HCT116 (cell line): Measurements from ENCODE around the gene RYR3. TPM values are rescaled to one million over a fixed set of nuclear protein-coding genes. Genes with fewer than 3 reads are reported as not detected.

Experiments used
- ATAC-seq: fragments of 200-7000 bp; cut with Tn5 transposase; 2 replicates; pipeline ENCODE4 v1.9.1; 2020; ENCODE audit warnings: mild to moderate bottlenecking, moderate library complexity
- BruUV-seq: library from RNA; stranded (reverse); fragments of 400-500 nt; replicated peaks from 2 replicates; lab custom pipeline; 2021; lab: Mats Ljungman, UMichigan
- CTCF ChIA-PET: fragments of 300-600 bp; sonication (Branson Sonifier 250); formaldehyde crosslinking; loops from one replicate; lab custom pipeline; 2021; ENCODE audit warnings: antibody characterized with exemption; lab: Charles Lee
- POLR2A ChIA-PET: fragments of 300-600, 350-600 bp; sonication (Branson Sonifier 250); formaldehyde crosslinking; loops from one replicate; lab custom pipeline; 2021; ENCODE audit warnings: antibody characterized with exemption; lab: Charles Lee
- RAD21 ChIA-PET, 2 experiments: fragments of 300-600 bp; sonication (Branson Sonifier 250); formaldehyde crosslinking; loops; one replicate each; lab custom pipeline; 2023; ENCODE audit warnings: low total read pairs in 2 of 2; ENCODE audit not compliant: uncharacterized antibody in 2 of 2, unreplicated experiment in 2 of 2, low non-redundant PET in 1 of 2; lab: Charles Lee
- DNase-seq: peaks from one replicate; pipeline ENCODE4 v3.0.0-alpha.2; 2010; ENCODE audit warnings: low read depth, low spot score
- H2AFZ ChIP-seq: fragments of 200-600 bp; shearing (Covaris generic), sonication (generic); 2 replicates; pipeline ENCODE4 v1.6.1; 2017; ENCODE audit warnings: low read depth, mixed run types, mixed read lengths, antibody characterized with exemption, low read length; ENCODE audit not compliant: poor library complexity, severe bottlenecking
- H3K27ac ChIP-seq: 2 replicates; pipeline ENCODE4 v1.5.1; 2012; ENCODE audit warnings: low read depth, low read length
- H3K27me3 ChIP-seq: fragments of 200-600 bp; sonication (generic); 2 replicates; pipeline ENCODE4 v1.6.1; 2016; ENCODE audit warnings: mixed run types, low read length, mixed read lengths; ENCODE audit not compliant: insufficient read depth
- H3K36me3 ChIP-seq, 2 experiments: fragments of 200-500 bp in 1 of 2; fragments of 200-600 bp in 1 of 2; sonication (Bioruptor generic) in 1 of 2; sonication (generic) in 1 of 2; 2 replicates each; pipeline versions ENCODE4 v1.5.1 to v1.6.1; 2014 to 2016; ENCODE audit warnings: low read length in 2 of 2, inconsistent platforms in 1 of 2, mixed read lengths in 1 of 2, mixed run types in 1 of 2; ENCODE audit not compliant: insufficient read depth in 2 of 2, control insufficient read depth in 1 of 2
- H3K4me1 ChIP-seq, 2 experiments: fragments of 200-600 bp in 1 of 2; sonication (generic) in 1 of 2; 2 replicates each; pipeline versions ENCODE4 v1.5.1 to v1.6.1; 2012 to 2017; ENCODE audit warnings: low read length in 2 of 2, inconsistent platforms in 1 of 2, mild to moderate bottlenecking in 1 of 2, mixed read lengths in 1 of 2, mixed run types in 1 of 2, moderate library complexity in 1 of 2; ENCODE audit not compliant: insufficient read depth in 2 of 2, control insufficient read depth in 1 of 2
- H3K4me2 ChIP-seq: fragments of 200-600 bp; sonication (generic); 2 replicates; pipeline ENCODE4 v1.6.1; 2017; ENCODE audit warnings: mixed run types, low read length, mixed read lengths
- H3K4me3 ChIP-seq, 2 experiments: fragments of 200-600 bp in 1 of 2; sonication (generic) in 1 of 2; replicated peaks in 1 of 2; 2 replicates each; pipeline ENCODE4 v1.5.1; 2011 to 2016; ENCODE audit warnings: low read length in 2 of 2, control low read depth in 1 of 2, low read depth in 1 of 2, mild to moderate bottlenecking in 1 of 2, mixed read lengths in 1 of 2, mixed run types in 1 of 2
- H3K79me2 ChIP-seq: fragments of 200-600 bp; sonication (generic); 2 replicates; pipeline ENCODE4 v1.6.1; 2017; ENCODE audit warnings: mild to moderate bottlenecking, mixed run types, low read length, moderate library complexity, mixed read lengths; ENCODE audit not compliant: insufficient read depth
- H3K9ac ChIP-seq: fragments of 200-600 bp; sonication (generic); 2 replicates; pipeline ENCODE4 v1.6.1; 2016; ENCODE audit warnings: low read length, mixed read lengths
- H3K9me2 ChIP-seq: fragments of 200-600 bp; sonication (generic), shearing (Covaris generic); 2 replicates; pipeline ENCODE4 v1.6.1; 2017; ENCODE audit warnings: mixed run types, mild to moderate bottlenecking, moderate library complexity; ENCODE audit not compliant: insufficient read depth
- H3K9me3 ChIP-seq, 2 experiments: fragments of 200-500 bp in 1 of 2; fragments of 200-600 bp in 1 of 2; sonication (Bioruptor generic) in 1 of 2; sonication (generic) in 1 of 2; 2 replicates each; pipeline ENCODE4 v1.6.1; 2014 to 2017; ENCODE audit warnings: low read length in 2 of 2, mixed read lengths in 2 of 2, inconsistent platforms in 1 of 2, low read depth in 1 of 2, mild to moderate bottlenecking in 1 of 2, mixed run types in 1 of 2, moderate library complexity in 1 of 2; ENCODE audit not compliant: control insufficient read depth in 1 of 2, insufficient read depth in 1 of 2
- H4K20me1 ChIP-seq: fragments of 200-600 bp; sonication (generic), shearing (Covaris generic); 2 replicates; pipeline ENCODE4 v1.6.1; 2017; ENCODE audit warnings: mixed run types, mild to moderate bottlenecking, moderate library complexity; ENCODE audit not compliant: insufficient read depth
- CBX3 ChIP-seq: IDR thresholded peaks from 2 replicates; pipeline ENCODE4 v1.6.1; 2012; ENCODE audit warnings: low read depth
- CEBPB ChIP-seq: IDR thresholded peaks from 2 replicates; pipeline ENCODE4 v1.6.1; 2012; ENCODE audit warnings: low read depth
- ELF1 ChIP-seq: IDR thresholded peaks from 2 replicates; pipeline ENCODE4 v1.6.1; 2012; ENCODE audit warnings: low read depth, borderline replicate concordance
- EZH2 ChIP-seq: fragments of 200-600 bp; sonication (generic); IDR thresholded peaks from 2 replicates; pipeline ENCODE4 v1.6.1; 2017; ENCODE audit warnings: antibody characterized with exemption, mixed run types
- EZH2phosphoT487 ChIP-seq: fragments of 200-600 bp; IDR thresholded peaks from 2 replicates; pipeline ENCODE4 v1.6.1; 2018; ENCODE audit warnings: antibody characterized with exemption, borderline replicate concordance
- FOSL1 ChIP-seq: IDR thresholded peaks from 2 replicates; pipeline ENCODE4 v1.6.1; 2012; ENCODE audit warnings: low read depth
- POLR2A ChIP-seq: IDR thresholded peaks from 2 replicates; pipeline ENCODE4 v1.7.0; 2011; ENCODE audit warnings: borderline replicate concordance; ENCODE audit not compliant: insufficient read depth, insufficient read length; ENCODE audit errors: extremely low read depth
- POLR2AphosphoS5 ChIP-seq: IDR thresholded peaks from 2 replicates; pipeline ENCODE4 v1.6.1; 2011; ENCODE audit warnings: mild to moderate bottlenecking, low read depth, low read length, moderate library complexity
- RAD21 ChIP-seq: IDR thresholded peaks from 2 replicates; pipeline ENCODE4 v1.6.1; 2012; ENCODE audit warnings: low read depth, mild to moderate bottlenecking
- SP1 ChIP-seq: IDR thresholded peaks from 2 replicates; pipeline ENCODE4 v1.6.1; 2012; ENCODE audit warnings: low read depth
- TCF7L2 ChIP-seq: IDR thresholded peaks from 2 replicates; pipeline ENCODE4 v1.7.0; 2011; ENCODE audit warnings: borderline replicate concordance, inconsistent platforms; ENCODE audit not compliant: insufficient read depth, insufficient read length; ENCODE audit errors: extremely low read depth
- YY1 ChIP-seq: IDR thresholded peaks from 2 replicates; pipeline ENCODE4 v1.6.1; 2011; ENCODE audit warnings: low read length, low read depth, moderate library complexity, mild to moderate bottlenecking; ENCODE audit not compliant: insufficient replicate concordance; ENCODE audit errors: extremely low read depth
- ZFX ChIP-seq: fragments of 450-650 bp; IDR thresholded peaks from 2 replicates; pipeline ENCODE4 v1.6.1; 2017
- ZNF274 ChIP-seq: fragments of 200-500 bp; sonication (Bioruptor generic); IDR thresholded peaks from 2 replicates; pipeline ENCODE4 v1.6.1; 2014; ENCODE audit warnings: mild to moderate bottlenecking, low read depth, low read length, inconsistent platforms
- intact Hi-C: fragments of 100-400 bp; cut with micrococcal nuclease; formaldehyde crosslinking; loops from 2 replicates; pipeline ENCODE4 v1.10.0; 2022
- total RNA-seq: library from RNA; stranded (reverse); gene quantifications from one replicate; pipeline ENCODE4 v1.2.1, GENCODE V29; 2021; ENCODE audit not compliant: unreplicated experiment
- TF ChIP-seq, protein P1 (sequence below): IDR thresholded peaks from 2 replicates; pipeline ENCODE4 v1.6.1; 2012
- TF ChIP-seq, protein P2 (sequence below): IDR thresholded peaks from 2 replicates; pipeline ENCODE4 v1.6.1; 2012
- TF ChIP-seq, protein P3 (sequence below): IDR thresholded peaks from 2 replicates; pipeline ENCODE4 v1.6.1; 2011; ENCODE audit warnings: mild to moderate bottlenecking, low read length, moderate library complexity; ENCODE audit not compliant: insufficient replicate concordance; ENCODE audit errors: extremely low read depth
- TF ChIP-seq, protein P4 (sequence below): IDR thresholded peaks from 2 replicates; pipeline ENCODE4 v1.6.1; 2012; ENCODE audit warnings: low read depth
- TF ChIP-seq, protein P5 (sequence below), 3 experiments: fragments of 200-600 bp in 1 of 3; sonication (generic) in 1 of 3; IDR thresholded peaks in 2 of 3; conservative IDR thresholded peaks in 1 of 3; 2 replicates each; pipeline ENCODE4 v1.5.1; 2012 to 2017; ENCODE audit warnings: low read depth in 2 of 3, low read length in 2 of 3, antibody characterized with exemption in 1 of 3, borderline replicate concordance in 1 of 3, control low read depth in 1 of 3, mild to moderate bottlenecking in 1 of 3, mixed read lengths in 1 of 3, mixed run types in 1 of 3, moderate library complexity in 1 of 3; ENCODE audit not compliant: insufficient read depth in 1 of 3

The RYR3 gene
- total RNA-seq, 1 experiment from 2014 or later = not detected

DNA sequence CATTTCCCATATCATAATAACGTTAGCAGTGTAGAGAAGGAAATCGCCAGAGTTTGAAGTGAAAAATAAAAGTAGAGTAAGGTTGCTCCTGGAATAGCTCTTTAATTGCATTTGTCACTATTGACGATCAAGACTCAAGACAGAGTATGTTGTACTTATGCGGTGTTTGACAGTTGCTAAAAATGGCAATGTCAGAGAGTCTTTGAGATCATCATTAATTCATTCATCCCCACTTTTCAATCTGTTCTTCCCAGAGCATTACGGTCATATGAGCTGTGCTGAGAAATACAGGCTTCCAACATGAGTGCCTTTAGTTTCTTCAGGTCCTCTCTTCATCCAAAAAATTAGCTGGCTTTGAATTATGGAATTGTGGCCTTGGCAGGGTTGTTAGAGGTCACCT, 483.7 kb downstream of the RYR3 start:
- BruUV-seq = no TSS peak
- CTCF ChIA-PET = no interaction called here

More for the DNA sequence above, 483.7 kb downstream of the RYR3 start:
- ChIA-PET RAD21 (no interaction called here), POLR2A (no interaction called here)
- no peaks in the 10 kb centered on the region for H3K9me3 ChIP-seq
- no peak overlapping the region for H3K4me3 ChIP-seq
- ATAC-seq = no peak
- H2AFZ ChIP-seq = no peak overlapping the region
- no peak overlapping the region for H3K4me2 ChIP-seq
- H3K36me3 ChIP-seq = no peaks in the 10 kb centered on the region
- H3K27me3 ChIP-seq = peaks cover 37% of the 10 kb centered on the region
- TF ChIP-seq FOSL1 = no peak
- no peak for TF ChIP-seq ELF1
- no peak for TF ChIP-seq EZH2phosphoT487
- no peak for TF ChIP-seq CEBPB
- no peak for TF ChIP-seq TCF7L2
- no peak for TF ChIP-seq SP1
- no peak for TF ChIP-seq CBX3
- TF ChIP-seq POLR2A = no peak
- TF ChIP-seq, protein P1, sequence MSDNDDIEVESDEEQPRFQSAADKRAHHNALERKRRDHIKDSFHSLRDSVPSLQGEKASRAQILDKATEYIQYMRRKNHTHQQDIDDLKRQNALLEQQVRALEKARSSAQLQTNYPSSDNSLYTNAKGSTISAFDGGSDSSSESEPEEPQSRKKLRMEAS = no peak
- TF ChIP-seq, protein P2, sequence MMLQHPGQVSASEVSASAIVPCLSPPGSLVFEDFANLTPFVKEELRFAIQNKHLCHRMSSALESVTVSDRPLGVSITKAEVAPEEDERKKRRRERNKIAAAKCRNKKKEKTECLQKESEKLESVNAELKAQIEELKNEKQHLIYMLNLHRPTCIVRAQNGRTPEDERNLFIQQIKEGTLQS = no peak
- TF ChIP-seq, protein P3, sequence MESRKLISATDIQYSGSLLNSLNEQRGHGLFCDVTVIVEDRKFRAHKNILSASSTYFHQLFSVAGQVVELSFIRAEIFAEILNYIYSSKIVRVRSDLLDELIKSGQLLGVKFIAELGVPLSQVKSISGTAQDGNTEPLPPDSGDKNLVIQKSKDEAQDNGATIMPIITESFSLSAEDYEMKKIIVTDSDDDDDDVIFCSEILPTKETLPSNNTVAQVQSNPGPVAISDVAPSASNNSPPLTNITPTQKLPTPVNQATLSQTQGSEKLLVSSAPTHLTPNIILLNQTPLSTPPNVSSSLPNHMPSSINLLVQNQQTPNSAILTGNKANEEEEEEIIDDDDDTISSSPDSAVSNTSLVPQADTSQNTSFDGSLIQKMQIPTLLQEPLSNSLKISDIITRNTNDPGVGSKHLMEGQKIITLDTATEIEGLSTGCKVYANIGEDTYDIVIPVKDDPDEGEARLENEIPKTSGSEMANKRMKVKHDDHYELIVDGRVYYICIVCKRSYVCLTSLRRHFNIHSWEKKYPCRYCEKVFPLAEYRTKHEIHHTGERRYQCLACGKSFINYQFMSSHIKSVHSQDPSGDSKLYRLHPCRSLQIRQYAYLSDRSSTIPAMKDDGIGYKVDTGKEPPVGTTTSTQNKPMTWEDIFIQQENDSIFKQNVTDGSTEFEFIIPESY = no peak
- TF ChIP-seq, protein P4, sequence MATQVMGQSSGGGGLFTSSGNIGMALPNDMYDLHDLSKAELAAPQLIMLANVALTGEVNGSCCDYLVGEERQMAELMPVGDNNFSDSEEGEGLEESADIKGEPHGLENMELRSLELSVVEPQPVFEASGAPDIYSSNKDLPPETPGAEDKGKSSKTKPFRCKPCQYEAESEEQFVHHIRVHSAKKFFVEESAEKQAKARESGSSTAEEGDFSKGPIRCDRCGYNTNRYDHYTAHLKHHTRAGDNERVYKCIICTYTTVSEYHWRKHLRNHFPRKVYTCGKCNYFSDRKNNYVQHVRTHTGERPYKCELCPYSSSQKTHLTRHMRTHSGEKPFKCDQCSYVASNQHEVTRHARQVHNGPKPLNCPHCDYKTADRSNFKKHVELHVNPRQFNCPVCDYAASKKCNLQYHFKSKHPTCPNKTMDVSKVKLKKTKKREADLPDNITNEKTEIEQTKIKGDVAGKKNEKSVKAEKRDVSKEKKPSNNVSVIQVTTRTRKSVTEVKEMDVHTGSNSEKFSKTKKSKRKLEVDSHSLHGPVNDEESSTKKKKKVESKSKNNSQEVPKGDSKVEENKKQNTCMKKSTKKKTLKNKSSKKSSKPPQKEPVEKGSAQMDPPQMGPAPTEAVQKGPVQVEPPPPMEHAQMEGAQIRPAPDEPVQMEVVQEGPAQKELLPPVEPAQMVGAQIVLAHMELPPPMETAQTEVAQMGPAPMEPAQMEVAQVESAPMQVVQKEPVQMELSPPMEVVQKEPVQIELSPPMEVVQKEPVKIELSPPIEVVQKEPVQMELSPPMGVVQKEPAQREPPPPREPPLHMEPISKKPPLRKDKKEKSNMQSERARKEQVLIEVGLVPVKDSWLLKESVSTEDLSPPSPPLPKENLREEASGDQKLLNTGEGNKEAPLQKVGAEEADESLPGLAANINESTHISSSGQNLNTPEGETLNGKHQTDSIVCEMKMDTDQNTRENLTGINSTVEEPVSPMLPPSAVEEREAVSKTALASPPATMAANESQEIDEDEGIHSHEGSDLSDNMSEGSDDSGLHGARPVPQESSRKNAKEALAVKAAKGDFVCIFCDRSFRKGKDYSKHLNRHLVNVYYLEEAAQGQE = no peak
- TF ChIP-seq POLR2AphosphoS5 = no peak
- no peak for TF ChIP-seq RAD21
- no peak for TF ChIP-seq YY1
- no peak for TF ChIP-seq ZNF274
- TF ChIP-seq EZH2 = no peak
- TF ChIP-seq, protein P5, sequence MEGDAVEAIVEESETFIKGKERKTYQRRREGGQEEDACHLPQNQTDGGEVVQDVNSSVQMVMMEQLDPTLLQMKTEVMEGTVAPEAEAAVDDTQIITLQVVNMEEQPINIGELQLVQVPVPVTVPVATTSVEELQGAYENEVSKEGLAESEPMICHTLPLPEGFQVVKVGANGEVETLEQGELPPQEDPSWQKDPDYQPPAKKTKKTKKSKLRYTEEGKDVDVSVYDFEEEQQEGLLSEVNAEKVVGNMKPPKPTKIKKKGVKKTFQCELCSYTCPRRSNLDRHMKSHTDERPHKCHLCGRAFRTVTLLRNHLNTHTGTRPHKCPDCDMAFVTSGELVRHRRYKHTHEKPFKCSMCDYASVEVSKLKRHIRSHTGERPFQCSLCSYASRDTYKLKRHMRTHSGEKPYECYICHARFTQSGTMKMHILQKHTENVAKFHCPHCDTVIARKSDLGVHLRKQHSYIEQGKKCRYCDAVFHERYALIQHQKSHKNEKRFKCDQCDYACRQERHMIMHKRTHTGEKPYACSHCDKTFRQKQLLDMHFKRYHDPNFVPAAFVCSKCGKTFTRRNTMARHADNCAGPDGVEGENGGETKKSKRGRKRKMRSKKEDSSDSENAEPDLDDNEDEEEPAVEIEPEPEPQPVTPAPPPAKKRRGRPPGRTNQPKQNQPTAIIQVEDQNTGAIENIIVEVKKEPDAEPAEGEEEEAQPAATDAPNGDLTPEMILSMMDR (IDR thresholded peaks at IDR 0.05 in 2 of 3, conservative IDR thresholded peaks at IDR 0.05 in 1 of 3; ENCODE audit: borderline replicate concordance in 1 of 3, insufficient read depth in 1 of 3, low read depth in 2 of 3, low read length in 2 of 3) = no peak
- no peak for TF ChIP-seq ZFX
- H4K20me1 ChIP-seq = no peaks in the 10 kb centered on the region
- no peaks in the 10 kb centered on the region for H3K79me2 ChIP-seq
- intact Hi-C loops = no loop called here
- no peak overlapping the region for H3K27ac ChIP-seq
- no peaks in the 10 kb centered on the region for H3K4me1 ChIP-seq
- DNase-seq = no peak
- H3K9ac ChIP-seq = no peak overlapping the region
- no peaks in the 10 kb centered on the region for H3K9me2 ChIP-seq
